ENCODE data around the gene GORAB.

- TF ChIP-seq CTCF (IDR thresholded peaks at IDR 0.05; ENCODE audit: insufficient read depth, low read length, poor library complexity, severe bottlenecking), result no peak
- TF ChIP-seq EZH2phosphoT487 (conservative IDR thresholded peaks at IDR 0.05; ENCODE audit: low read length), result no peak
Measured at GRCh38 chr1:170537798-170538503, 6.0 kb downstream of the GORAB start.

Measured in SU-DHL-6 (cell line).